Stomach (tissue), 4 donors: ENCODE measurements around the gene TMEM198.

Experiments
- EP300 ChIP-seq: sonication (generic); formaldehyde crosslinking; IDR thresholded peaks from one replicate; pipeline ENCODE4 v1.6.1; 2017; ENCODE audit warnings: antibody characterized with exemption
- POLR2AphosphoS5 ChIP-seq, 3 donors: sonication (generic); formaldehyde crosslinking; IDR thresholded peaks; one replicate each; pipeline ENCODE4 v1.6.1; 2016; ENCODE audit warnings: antibody characterized with exemption in 3 of 3

- TF ChIP-seq POLR2AphosphoS5 (IDR thresholded peaks at IDR 0.05) (no peak), EP300 (no peak)
These were observed 35.2 kb downstream of the TMEM198 start for GRCh38 chr2:219578811-219579613.
